CD4-positive, CD25-positive, alpha-beta regulatory T cell (primary cell): ENCODE data around the gene FILIP1L. TPM values are rescaled to one million over a fixed set of nuclear protein-coding genes. Genes with fewer than 3 reads are reported as not detected.

Experiments used
- ATAC-seq, 2 donors: fragments of 150-1000 bp; cut with Tn5 transposase; one replicate each; pipeline ENCODE4 v1.10.0; 2021; ENCODE audit warnings: low read depth in 2 of 2, moderate number of reproducible peaks in 2 of 2, moderate library complexity in 1 of 2
- DNase-seq, 3 donors: peaks; one replicate each; pipeline versions ENCODE4 v3.0.0 to v3.0.0-alpha.2; 2012 to 2022; ENCODE audit warnings: mixed read lengths in 1 of 3
- H3K27ac ChIP-seq: one replicate; pipeline ENCODE4 v1.7.0; 2013; ENCODE audit warnings: mild to moderate bottlenecking, low read length; ENCODE audit not compliant: insufficient read depth, poor library complexity, severe bottlenecking
- H3K27me3 ChIP-seq: one replicate; pipeline ENCODE4 v1.7.0; 2013; ENCODE audit warnings: low read length; ENCODE audit not compliant: control insufficient read depth, insufficient read depth
- H3K36me3 ChIP-seq: one replicate; pipeline ENCODE4 v1.7.0; 2013; ENCODE audit warnings: mild to moderate bottlenecking, low read length, moderate library complexity; ENCODE audit not compliant: control insufficient read depth, insufficient read depth
- H3K4me1 ChIP-seq: 2 replicates; pipeline ENCODE4 v1.7.0; 2013; ENCODE audit warnings: mild to moderate bottlenecking, low read length; ENCODE audit not compliant: insufficient read depth, control insufficient read depth, poor library complexity, severe bottlenecking
- H3K4me3 ChIP-seq: one replicate; pipeline ENCODE4 v1.7.0; 2013; ENCODE audit warnings: low read depth, mild to moderate bottlenecking, low read length, moderate library complexity
- H3K9me3 ChIP-seq, 2 experiments: 1 replicate in 1 of 2; 2 replicates in 1 of 2; pipeline ENCODE4 v1.7.0; 2013; ENCODE audit warnings: low read length in 2 of 2, mild to moderate bottlenecking in 1 of 2, moderate library complexity in 1 of 2; ENCODE audit not compliant: control insufficient read depth in 2 of 2
- H3K27ac Mint-ChIP-seq, 3 donors: one replicate each; pipeline ENCODE4 v1.8.0; 2020 to 2022; ENCODE audit warnings: mild to moderate bottlenecking in 3 of 3, mixed read lengths in 3 of 3, moderate library complexity in 2 of 3
- H3K27me3 Mint-ChIP-seq: one replicate; pipeline ENCODE4 v1.8.0; 2022; ENCODE audit warnings: mild to moderate bottlenecking, mixed read lengths
- H3K36me3 Mint-ChIP-seq: one replicate; pipeline ENCODE4 v1.8.0; 2020; ENCODE audit warnings: mixed read lengths
- H3K4me1 Mint-ChIP-seq, 4 donors: one replicate each; pipeline ENCODE4 v1.8.0; 2020 to 2022; ENCODE audit warnings: mixed read lengths in 4 of 4, mild to moderate bottlenecking in 1 of 4
- H3K4me3 Mint-ChIP-seq, 4 donors: one replicate each; pipeline ENCODE4 v1.8.0; 2020 to 2022; ENCODE audit warnings: mild to moderate bottlenecking in 4 of 4, mixed read lengths in 4 of 4, moderate library complexity in 3 of 4
- H3K9me3 Mint-ChIP-seq, 7 donors: one replicate each; pipeline ENCODE4 v1.8.0; 2020 to 2022; ENCODE audit warnings: mixed read lengths in 7 of 7, mild to moderate bottlenecking in 3 of 7, moderate library complexity in 2 of 7
- polyA plus RNA-seq, 4 donors: library from polyadenylated mRNA; unstranded; fragments of 300-500 nt; fragmentation: Illumina TruSeq; gene quantifications; one replicate each; pipeline ENCODE4 v1.2.3, GENCODE V29; 2021
- total RNA-seq: library from RNA; stranded (reverse); gene quantifications from one replicate; pipeline ENCODE4 v1.2.3, GENCODE V29; 2022

The FILIP1L gene
- total and polyA plus RNA-seq, 5 donors from 2014 or later: 0.37 to 1.0 (median 0.65) TPM; not detected in 2

- Histone ChIP-seq H3K9me3 (no peaks in the 10 kb centered on the region), H3K27me3 (no peaks in the 10 kb centered on the region), H3K27ac (no peak overlapping the region), H3K4me1 (no peaks in the 10 kb centered on the region), H3K4me3 (no peak overlapping the region), H3K36me3 (no peaks in the 10 kb centered on the region)
- peaks cover 11% of the 10 kb centered on the region for H3K36me3 Mint-ChIP-seq
- ATAC-seq (no peak), DNase-seq (no peak)
- no peak overlapping the region for H3K4me3 Mint-ChIP-seq
- no peaks in the 10 kb centered on the region for H3K27me3 Mint-ChIP-seq
- no peak overlapping the region for H3K27ac Mint-ChIP-seq
- H3K9me3 Mint-ChIP-seq: no peaks in the 10 kb centered on the region
- H3K4me1 Mint-ChIP-seq: peaks cover 0 to 1% (median 0%) of the 10 kb centered on the region in 4 donors
Measured at GRCh38 chr3:100124201-100124761, 10.0 kb upstream of the FILIP1L start.

DNA sequence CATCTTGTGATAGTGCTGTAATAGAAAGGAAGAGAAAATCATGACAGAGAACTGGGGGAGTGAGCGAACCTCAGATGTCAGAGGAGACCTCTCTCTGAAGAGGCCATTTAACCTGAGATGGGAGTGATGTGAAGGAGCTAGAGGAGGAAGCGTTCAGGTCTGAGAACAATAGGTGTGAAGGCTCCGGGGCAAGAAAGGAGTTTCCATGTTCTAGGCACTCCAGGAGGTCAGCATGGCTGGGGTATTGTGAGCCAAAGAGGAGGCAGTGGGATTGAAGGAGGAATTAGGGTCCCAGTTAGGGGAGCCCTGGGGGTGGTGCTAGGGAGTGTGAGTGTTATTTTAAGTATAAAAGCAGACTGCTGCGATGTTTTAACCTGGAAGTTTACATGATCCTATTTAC, 8.8 kb upstream of the FILIP1L start:
- H3K9me3 Mint-ChIP-seq: no peaks in the 10 kb centered on the region
- Histone ChIP-seq H3K9me3 (no peaks in the 10 kb centered on the region), H3K4me1 (no peaks in the 10 kb centered on the region), H3K27ac (no peak overlapping the region), H3K4me3 (no peak overlapping the region), H3K36me3 (no peaks in the 10 kb centered on the region), H3K27me3 (no peaks in the 10 kb centered on the region)
- H3K27ac Mint-ChIP-seq: no peak overlapping the region
- H3K27me3 Mint-ChIP-seq: no peaks in the 10 kb centered on the region
- ATAC-seq (no peak), DNase-seq (no peak)
- peaks cover 0 to 3% (median 0%) of the 10 kb centered on the region in 4 donors for H3K4me1 Mint-ChIP-seq
- peaks cover 11% of the 10 kb centered on the region for H3K36me3 Mint-ChIP-seq
- H3K4me3 Mint-ChIP-seq: no peak overlapping the region

DNA sequence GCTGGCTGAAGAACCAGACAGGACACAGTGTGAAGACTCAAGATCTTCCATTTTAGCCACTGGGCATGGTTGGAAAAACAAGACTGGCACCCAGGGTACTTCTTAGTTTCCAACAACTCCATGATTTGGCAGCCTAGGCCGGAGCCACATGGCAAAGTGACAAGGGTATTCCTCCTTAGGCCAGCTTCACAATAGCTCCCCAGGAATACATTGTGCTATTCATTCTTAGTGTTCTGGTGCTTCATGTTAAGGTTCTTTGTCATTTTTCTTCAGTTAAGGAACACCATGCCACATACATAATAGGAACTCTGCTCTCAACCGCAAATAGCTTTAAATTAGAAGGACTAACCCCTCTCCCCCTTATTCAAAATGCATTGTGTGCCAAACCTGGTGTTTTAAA, 8.0 kb upstream of the FILIP1L start:
- DNase-seq (no peak), ATAC-seq (no peak)
- no peak overlapping the region for H3K27ac Mint-ChIP-seq

GRCh38 chr3:100120693-100121092, 6.4 kb upstream of the FILIP1L start:
- Mint-ChIP-seq H3K9me3 (no peaks in the 10 kb centered on the region), H3K36me3 (peaks cover 11% of the 10 kb centered on the region), H3K4me3 (no peak overlapping the region), H3K4me1 (peaks cover 0 to 3% (median 0%) of the 10 kb centered on the region in 4 donors), H3K27ac (no peak overlapping the region), H3K27me3 (no peaks in the 10 kb centered on the region)
- Histone ChIP-seq H3K36me3 (no peaks in the 10 kb centered on the region), H3K4me3 (no peak overlapping the region), H3K9me3 (no peaks in the 10 kb centered on the region), H3K27me3 (no peaks in the 10 kb centered on the region), H3K27ac (no peak overlapping the region), H3K4me1 (no peaks in the 10 kb centered on the region)
- DNase-seq (no peak), ATAC-seq (no peak)

More for the DNA sequence above, 8.0 kb upstream of the FILIP1L start:
- Histone ChIP-seq H3K4me3 (no peak overlapping the region), H3K4me1 (no peaks in the 10 kb centered on the region), H3K27ac (no peak overlapping the region), H3K36me3 (no peaks in the 10 kb centered on the region), H3K9me3 (no peaks in the 10 kb centered on the region), H3K27me3 (no peaks in the 10 kb centered on the region)
- no peaks in the 10 kb centered on the region for H3K9me3 Mint-ChIP-seq
- H3K4me1 Mint-ChIP-seq: peaks cover 0 to 3% (median 0%) of the 10 kb centered on the region in 4 donors
- H3K27me3 Mint-ChIP-seq: no peaks in the 10 kb centered on the region
- H3K4me3 Mint-ChIP-seq: no peak overlapping the region
- H3K36me3 Mint-ChIP-seq: peaks cover 11% of the 10 kb centered on the region

DNA sequence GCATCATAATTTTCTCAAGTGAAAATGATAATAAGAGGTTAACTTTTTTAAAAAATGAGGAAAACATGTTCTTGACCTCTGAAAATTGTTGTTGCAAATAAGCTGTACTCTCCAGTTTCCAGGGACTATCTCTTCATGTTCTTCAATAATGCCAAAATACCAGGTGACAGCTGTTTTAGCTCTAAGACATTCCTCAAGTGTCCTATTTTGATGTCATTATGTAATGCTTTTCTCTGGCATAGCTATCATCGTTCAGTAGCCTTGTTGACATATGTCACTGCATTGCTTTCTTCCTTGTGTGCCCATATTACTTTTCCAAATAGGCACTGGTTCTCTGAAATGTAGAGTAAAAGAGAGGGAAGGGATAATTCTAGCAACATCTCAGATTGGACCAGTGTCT, 5.7 kb upstream of the FILIP1L start:
- Histone ChIP-seq H3K27ac (no peak overlapping the region), H3K36me3 (no peaks in the 10 kb centered on the region), H3K27me3 (no peaks in the 10 kb centered on the region), H3K4me1 (no peaks in the 10 kb centered on the region), H3K4me3 (no peak overlapping the region), H3K9me3 (no peaks in the 10 kb centered on the region)
- no peak for DNase-seq
- no peak overlapping the region for H3K4me3 Mint-ChIP-seq
- H3K9me3 Mint-ChIP-seq: no peaks in the 10 kb centered on the region
- H3K36me3 Mint-ChIP-seq: peaks cover 11% of the 10 kb centered on the region
- no peak overlapping the region for H3K27ac Mint-ChIP-seq
- no peak for ATAC-seq
- H3K27me3 Mint-ChIP-seq: no peaks in the 10 kb centered on the region
- H3K4me1 Mint-ChIP-seq: peaks cover 0 to 3% (median 0%) of the 10 kb centered on the region in 4 donors

GRCh38 chr3:100117093-100117492, 2.8 kb upstream of the FILIP1L start:
- no peak overlapping the region for H3K4me3 ChIP-seq
- Mint-ChIP-seq H3K4me1 (peaks cover 0 to 3% (median 0%) of the 10 kb centered on the region in 4 donors), H3K27ac (no peak overlapping the region), H3K36me3 (peaks cover 5% of the 10 kb centered on the region), H3K4me3 (no peak overlapping the region), H3K9me3 (no peaks in the 10 kb centered on the region), H3K27me3 (no peaks in the 10 kb centered on the region)
- no peak for ATAC-seq
- DNase-seq: no peak
- no peaks in the 10 kb centered on the region for H3K9me3 ChIP-seq
- H3K36me3 ChIP-seq: no peaks in the 10 kb centered on the region
- no peaks in the 10 kb centered on the region for H3K4me1 ChIP-seq
- no peaks in the 10 kb centered on the region for H3K27me3 ChIP-seq
- no peak overlapping the region for H3K27ac ChIP-seq

GRCh38 chr3:100113723-100114412, 433 bp downstream of the FILIP1L start:
- DNase-seq (no peak), ATAC-seq (no peak)
- H3K9me3 Mint-ChIP-seq: no peaks in the 10 kb centered on the region

GRCh38 chr3:100111728-100112127, 2.6 kb downstream of the FILIP1L start:
- Mint-ChIP-seq H3K36me3 (peaks cover 10% of the 10 kb centered on the region), H3K9me3 (no peaks in the 10 kb centered on the region), H3K4me3 (no peak overlapping the region), H3K27ac (no peak overlapping the region), H3K4me1 (no peaks in the 10 kb centered on the region), H3K27me3 (no peaks in the 10 kb centered on the region)
- H3K9me3 ChIP-seq: no peaks in the 10 kb centered on the region
- no peaks in the 10 kb centered on the region for H3K27me3 ChIP-seq
- H3K36me3 ChIP-seq: no peaks in the 10 kb centered on the region
- no peak for DNase-seq
- ATAC-seq: no peak
- H3K4me1 ChIP-seq: no peaks in the 10 kb centered on the region
- H3K27ac ChIP-seq: no peak overlapping the region
- H3K4me3 ChIP-seq: no peak overlapping the region

More at GRCh38 chr3:100113723-100114412, 433 bp downstream of the FILIP1L start:
- H3K36me3 Mint-ChIP-seq: peaks cover 8% of the 10 kb centered on the region
- Histone ChIP-seq H3K9me3 (no peaks in the 10 kb centered on the region), H3K4me3 (no peak overlapping the region), H3K27me3 (no peaks in the 10 kb centered on the region), H3K4me1 (no peaks in the 10 kb centered on the region), H3K36me3 (no peaks in the 10 kb centered on the region), H3K27ac (no peak overlapping the region)
- H3K4me3 Mint-ChIP-seq: no peak overlapping the region
- no peak overlapping the region for H3K27ac Mint-ChIP-seq
- H3K27me3 Mint-ChIP-seq: no peaks in the 10 kb centered on the region
- no peaks in the 10 kb centered on the region for H3K4me1 Mint-ChIP-seq
